H9 (cell line): ENCODE measurements around the gene ASMTL. TPM values are rescaled to one million over a fixed set of nuclear protein-coding genes. Genes with fewer than 3 reads are reported as not detected.

ENCODE experiments used
- DNase-seq: peaks from one replicate; pipeline ENCODE4 v3.0.0-alpha.2; 2017
- H2AFZ ChIP-seq: one replicate; pipeline ENCODE4 v1.6.1; 2013; ENCODE audit warnings: mild to moderate bottlenecking, low read length, control low read depth, moderate library complexity
- H2AK5ac ChIP-seq: 2 replicates; pipeline ENCODE4 v1.6.1; 2013; ENCODE audit warnings: low read length, control low read depth, mixed read lengths; ENCODE audit not compliant: insufficient read length
- H2BK120ac ChIP-seq: one replicate; pipeline ENCODE4 v1.6.1; 2013; ENCODE audit warnings: low read depth, mild to moderate bottlenecking, low read length, control low read depth, inconsistent platforms; ENCODE audit not compliant: poor library complexity, severe bottlenecking
- H2BK12ac ChIP-seq: 2 replicates; pipeline ENCODE4 v1.6.1; 2013; ENCODE audit warnings: low read length, control low read depth, mixed read lengths, low read depth; ENCODE audit not compliant: insufficient read length
- H2BK15ac ChIP-seq: 2 replicates; pipeline ENCODE4 v1.6.1; 2013; ENCODE audit warnings: low read depth, low read length, control low read depth
- H2BK20ac ChIP-seq: one replicate; pipeline ENCODE4 v1.6.1; 2013; ENCODE audit warnings: low read depth, mild to moderate bottlenecking, low read length, control low read depth, inconsistent platforms; ENCODE audit not compliant: poor library complexity, severe bottlenecking
- H2BK5ac ChIP-seq: 2 replicates; pipeline ENCODE4 v1.6.1; 2013; ENCODE audit warnings: low read length, control low read depth, mixed read lengths; ENCODE audit not compliant: insufficient read length
- H3K14ac ChIP-seq: 2 replicates; pipeline ENCODE4 v1.6.1; 2013; ENCODE audit warnings: low read length, control low read depth; ENCODE audit not compliant: insufficient read depth
- H3K18ac ChIP-seq: 2 replicates; pipeline ENCODE4 v1.6.1; 2013; ENCODE audit warnings: low read depth, mild to moderate bottlenecking, mixed read lengths, low read length, control low read depth; ENCODE audit not compliant: insufficient read length
- H3K23ac ChIP-seq: 2 replicates; pipeline ENCODE4 v1.6.1; 2013; ENCODE audit warnings: low read length, control low read depth, mixed read lengths, low read depth; ENCODE audit not compliant: insufficient read length
- H3K23me2 ChIP-seq: 2 replicates; pipeline ENCODE4 v1.6.1; 2013; ENCODE audit warnings: low read depth, mild to moderate bottlenecking, mixed read lengths, low read length, control low read depth; ENCODE audit not compliant: insufficient read length, poor library complexity, severe bottlenecking
- H3K27ac ChIP-seq: 2 replicates; pipeline ENCODE4 v1.5.1; 2013; ENCODE audit warnings: low read length, control low read depth, mixed read lengths, low read depth; ENCODE audit not compliant: insufficient read length
- H3K27me3 ChIP-seq: 2 replicates; pipeline ENCODE4 v1.6.1; 2013; ENCODE audit warnings: low read length, control low read depth, inconsistent platforms; ENCODE audit not compliant: insufficient read depth
- H3K4ac ChIP-seq: 2 replicates; pipeline ENCODE4 v1.6.1; 2013; ENCODE audit warnings: low read depth, mild to moderate bottlenecking, control low read depth, inconsistent platforms, low read length, moderate library complexity
- H3K4me1 ChIP-seq: 2 replicates; pipeline ENCODE4 v1.6.1; 2013; ENCODE audit warnings: low read length, control low read depth, inconsistent platforms; ENCODE audit not compliant: insufficient read depth
- H3K4me2 ChIP-seq: 2 replicates; pipeline ENCODE4 v1.6.1; 2013; ENCODE audit warnings: low read length, control low read depth, mixed read lengths; ENCODE audit not compliant: insufficient read length, insufficient read depth
- H3K56ac ChIP-seq: 2 replicates; pipeline ENCODE4 v1.6.1; 2013; ENCODE audit warnings: low read depth, mild to moderate bottlenecking, mixed read lengths, low read length, control low read depth; ENCODE audit not compliant: insufficient read length
- H3K79me1 ChIP-seq: 2 replicates; pipeline ENCODE4 v1.6.1; 2013; ENCODE audit warnings: low read depth, mild to moderate bottlenecking, moderate library complexity, low read length, control low read depth, inconsistent platforms; ENCODE audit not compliant: insufficient read depth, poor library complexity, severe bottlenecking
- H3K79me2 ChIP-seq: 2 replicates; pipeline ENCODE4 v1.6.1; 2013; ENCODE audit warnings: low read length, control low read depth, inconsistent platforms; ENCODE audit not compliant: insufficient read depth
- H3K9ac ChIP-seq: 2 replicates; pipeline ENCODE4 v1.6.1; 2013; ENCODE audit warnings: low read length, control low read depth, mixed read lengths; ENCODE audit not compliant: insufficient read length; ENCODE audit errors: extremely low read depth
- H3K9me3 ChIP-seq: one replicate; pipeline ENCODE4 v1.6.1; 2013; ENCODE audit warnings: low read depth, low read length, inconsistent platforms; ENCODE audit not compliant: control insufficient read depth
- H3T11ph ChIP-seq: one replicate; pipeline ENCODE4 v1.6.1; 2013; ENCODE audit warnings: mild to moderate bottlenecking, low read length, control low read depth, inconsistent platforms
- H4K20me1 ChIP-seq: one replicate; pipeline ENCODE4 v1.6.1; 2013; ENCODE audit not compliant: control insufficient read depth, insufficient read length, insufficient read depth
- H4K5ac ChIP-seq: 2 replicates; pipeline ENCODE4 v1.6.1; 2013; ENCODE audit warnings: low read depth, mild to moderate bottlenecking, mixed read lengths, low read length, control low read depth; ENCODE audit not compliant: insufficient read length
- H4K8ac ChIP-seq: replicated peaks from 2 replicates; pipeline ENCODE4 v1.6.1; 2013; ENCODE audit warnings: low read length, control low read depth, mixed read lengths, low read depth; ENCODE audit not compliant: insufficient read length
- H4K91ac ChIP-seq: 2 replicates; pipeline ENCODE4 v1.6.1; 2013; ENCODE audit warnings: low read depth, mild to moderate bottlenecking, moderate library complexity, mixed read lengths, low read length, control low read depth; ENCODE audit not compliant: insufficient read length
- H3K27ac Mint-ChIP-seq, 3 experiments: 2 replicates in 2 of 3; 3 replicates in 1 of 3; pipeline ENCODE4 v1.8.0; 2020 to 2021; ENCODE audit warnings: mixed read lengths in 3 of 3, mild to moderate bottlenecking in 1 of 3, moderate library complexity in 1 of 3
- H3K27me3 Mint-ChIP-seq: 2 replicates; pipeline ENCODE4 v1.8.0; 2021; ENCODE audit warnings: low read depth, mild to moderate bottlenecking, moderate library complexity, mixed read lengths
- H3K36me3 Mint-ChIP-seq, 3 experiments: 2 replicates in 2 of 3; 3 replicates in 1 of 3; pipeline ENCODE4 v1.8.0; 2020 to 2021; ENCODE audit warnings: low read depth in 3 of 3, mixed read lengths in 3 of 3; ENCODE audit not compliant: insufficient read depth in 1 of 3
- H3K4me1 Mint-ChIP-seq, 2 experiments: 2 replicates each; pipeline ENCODE4 v1.8.0; 2020; ENCODE audit warnings: mixed read lengths in 2 of 2
- H3K4me3 Mint-ChIP-seq, 2 experiments: 2 replicates in 1 of 2; 3 replicates in 1 of 2; pipeline ENCODE4 v1.8.0; 2020 to 2021; ENCODE audit warnings: mild to moderate bottlenecking in 2 of 2, mixed read lengths in 2 of 2, moderate library complexity in 1 of 2
- H3K9me3 Mint-ChIP-seq, 2 experiments: 2 replicates in 1 of 2; 3 replicates in 1 of 2; pipeline ENCODE4 v1.8.0; 2020; ENCODE audit warnings: mild to moderate bottlenecking in 2 of 2, mixed read lengths in 2 of 2, moderate library complexity in 1 of 2
- WGBS: extraction: QIAGEN DNeasy Blood & Tissue Kit; methylation state at CpG from one replicate; pipeline ENCODE4 v1.1.7; 2013; ENCODE audit warnings: missing lambda C conversion rate, low lambda C conversion rate, mixed read lengths; ENCODE audit not compliant: insufficient read length; ENCODE audit errors: extremely low coverage; 5-methylcytosine and 5-hydroxymethylcytosine counted together
- total RNA-seq: library from RNA; stranded (reverse); gene quantifications from 2 replicates; pipeline ENCODE4 v1.2.1, GENCODE V29; 2021
- TF ChIP-seq, protein P1 (sequence below): fragments of 200-600 bp; sonication (generic); conservative IDR thresholded peaks from 3 replicates; pipeline ENCODE4 v1.8.0; 2021; ENCODE audit warnings: antibody characterized with exemption, mild to moderate bottlenecking

ASMTL gene
- total RNA-seq, 1 experiment from 2014 or later: 59.8 TPM

GRCh38 chrX:1388651-1389050, 64.1 kb downstream of the ASMTL start:
- no peaks in the 10 kb centered on the region for H4K20me1 ChIP-seq
- WGBS: no CpG with 5 or more reads among the region's 4 CpGs
- peaks cover 8% of the 10 kb centered on the region for H3K23me2 ChIP-seq
- no peak overlapping the region for H3K23ac ChIP-seq
- H4K5ac ChIP-seq: no peak overlapping the region
- H3K4me3 Mint-ChIP-seq: peak overlapping the region; percentile 92 to 95
- no peak for DNase-seq
- no peak overlapping the region for H3K56ac ChIP-seq
- no peak overlapping the region for H2BK20ac ChIP-seq
- no peak overlapping the region for H3T11ph ChIP-seq
- TF ChIP-seq, protein P1, sequence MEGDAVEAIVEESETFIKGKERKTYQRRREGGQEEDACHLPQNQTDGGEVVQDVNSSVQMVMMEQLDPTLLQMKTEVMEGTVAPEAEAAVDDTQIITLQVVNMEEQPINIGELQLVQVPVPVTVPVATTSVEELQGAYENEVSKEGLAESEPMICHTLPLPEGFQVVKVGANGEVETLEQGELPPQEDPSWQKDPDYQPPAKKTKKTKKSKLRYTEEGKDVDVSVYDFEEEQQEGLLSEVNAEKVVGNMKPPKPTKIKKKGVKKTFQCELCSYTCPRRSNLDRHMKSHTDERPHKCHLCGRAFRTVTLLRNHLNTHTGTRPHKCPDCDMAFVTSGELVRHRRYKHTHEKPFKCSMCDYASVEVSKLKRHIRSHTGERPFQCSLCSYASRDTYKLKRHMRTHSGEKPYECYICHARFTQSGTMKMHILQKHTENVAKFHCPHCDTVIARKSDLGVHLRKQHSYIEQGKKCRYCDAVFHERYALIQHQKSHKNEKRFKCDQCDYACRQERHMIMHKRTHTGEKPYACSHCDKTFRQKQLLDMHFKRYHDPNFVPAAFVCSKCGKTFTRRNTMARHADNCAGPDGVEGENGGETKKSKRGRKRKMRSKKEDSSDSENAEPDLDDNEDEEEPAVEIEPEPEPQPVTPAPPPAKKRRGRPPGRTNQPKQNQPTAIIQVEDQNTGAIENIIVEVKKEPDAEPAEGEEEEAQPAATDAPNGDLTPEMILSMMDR: no peak
- H3K27me3 ChIP-seq: no peaks in the 10 kb centered on the region
- no peak overlapping the region for H3K4me2 ChIP-seq
- no peak overlapping the region for H4K91ac ChIP-seq
- no peaks in the 10 kb centered on the region for H3K4me1 ChIP-seq
- no peak overlapping the region for H3K9ac ChIP-seq
- no peak overlapping the region for H2BK12ac ChIP-seq
- H2AFZ ChIP-seq: no peak overlapping the region
- no peak overlapping the region for H3K18ac ChIP-seq
- no peak overlapping the region for H3K27ac ChIP-seq
- H3K36me3 Mint-ChIP-seq: peaks cover 60 to 76% (median 75%) of the 10 kb centered on the region in 3 experiments
- H2BK120ac ChIP-seq: no peak overlapping the region
- no peak overlapping the region for H3K4ac ChIP-seq
- peaks cover 15% of the 10 kb centered on the region for H3K79me1 ChIP-seq
- no peak overlapping the region for H3K14ac ChIP-seq
- peaks cover 3 to 4% of the 10 kb centered on the region in 2 experiments; a peak in 3 of 5 replicates for H3K9me3 Mint-ChIP-seq
- no peak overlapping the region for H2AK5ac ChIP-seq
- no peaks in the 10 kb centered on the region for H3K9me3 ChIP-seq
- H2BK5ac ChIP-seq: no peak overlapping the region
- H3K27ac Mint-ChIP-seq: 0 out of 7 replicates have a peak overlapping the region, but pooled peaks of 2 of the 3 experiments have one; percentile 49 to 65
- no peak overlapping the region for H2BK15ac ChIP-seq
- H4K8ac ChIP-seq: no peak overlapping the region
- no peaks in the 10 kb centered on the region; the same call in none of the 2 replicates for H3K27me3 Mint-ChIP-seq
- peaks cover 29% of the 10 kb centered on the region; the same call in 1 of the 2 replicates for H3K79me2 ChIP-seq
- peaks cover 3 to 33% of the 10 kb centered on the region in 2 experiments for H3K4me1 Mint-ChIP-seq
